Activated CD8-positive, alpha-beta T cell treated with anti-CD3 and anti-CD28 coated beads for 36 hours (primary cell): ENCODE measurements around the gene LRPPRC. TPM values are rescaled to one million over a fixed set of nuclear protein-coding genes. Genes with fewer than 3 reads are reported as not detected.

ENCODE experiments used
- ATAC-seq: fragments of 200-7000 bp; cut with Tn5 transposase; one replicate; pipeline ENCODE4 v1.10.0; 2021; ENCODE audit warnings: mild to moderate bottlenecking, moderate library complexity
- CTCF ChIA-PET: fragments of 350-600 bp; sonication (Branson Sonifier 250); formaldehyde crosslinking; loops from one replicate; lab custom pipeline; 2021; ENCODE audit warnings: antibody characterized with exemption; lab: Charles Lee
- POLR2A ChIA-PET: fragments of 350-600 bp; sonication (Branson Sonifier 250); formaldehyde crosslinking; loops from one replicate; lab custom pipeline; 2021; ENCODE audit warnings: antibody characterized with exemption; lab: Charles Lee
- DNase-seq: peaks from one replicate; pipeline ENCODE4 v3.0.0-alpha.2; 2020
- H3K27ac Mint-ChIP-seq: one replicate; pipeline ENCODE4 v1.8.0; 2021; ENCODE audit warnings: mild to moderate bottlenecking, mixed read lengths
- H3K27me3 Mint-ChIP-seq: one replicate; pipeline ENCODE4 v1.8.0; 2021; ENCODE audit warnings: mixed read lengths
- H3K36me3 Mint-ChIP-seq: one replicate; pipeline ENCODE4 v1.8.0; 2021; ENCODE audit warnings: low read depth, mixed read lengths
- H3K4me1 Mint-ChIP-seq: one replicate; pipeline ENCODE4 v1.8.0; 2021; ENCODE audit warnings: low read depth, mixed read lengths
- H3K4me3 Mint-ChIP-seq: one replicate; pipeline ENCODE4 v1.8.0; 2021; ENCODE audit warnings: mild to moderate bottlenecking, moderate library complexity, mixed read lengths
- H3K9me3 Mint-ChIP-seq: one replicate; pipeline ENCODE4 v1.8.0; 2021; ENCODE audit warnings: mixed read lengths
- CTCF ChIP-seq: fragments of 200-600 bp; IDR thresholded peaks from one replicate; pipeline ENCODE4 v1.8.0; 2022; ENCODE audit warnings: antibody characterized with exemption, mild to moderate bottlenecking
- intact Hi-C: fragments of 100-400 bp; cut with micrococcal nuclease; formaldehyde crosslinking; loops from one replicate; pipeline ENCODE4 v1.10.0; 2022
- total RNA-seq, 2 experiments: library from RNA; stranded (reverse); gene quantifications; one replicate each; pipeline ENCODE4 v1.2.3, GENCODE V29; 2021

LRPPRC gene
- total RNA-seq, 2 experiments from 2014 or later, result 207 to 225 TPM

DNA sequence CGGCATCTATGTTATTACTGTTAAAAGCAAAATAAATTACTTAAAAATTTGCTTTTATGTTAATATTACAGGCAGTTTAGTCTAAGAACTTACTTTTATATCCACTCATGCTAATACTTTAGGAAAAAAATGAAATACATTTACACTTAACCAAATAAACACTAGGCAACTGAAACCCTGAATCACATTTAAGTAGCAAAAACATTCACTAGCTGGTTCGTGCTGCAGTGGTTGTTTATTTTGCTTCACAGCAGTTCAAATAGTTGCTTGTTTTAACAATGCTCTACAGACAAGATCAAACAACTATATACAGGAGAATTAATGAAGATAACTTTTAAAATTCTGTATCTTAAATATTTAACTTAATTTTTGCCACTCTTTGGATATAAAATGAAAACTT is 96.2 kb downstream of the LRPPRC start:
- ChIA-PET CTCF (no interaction called here), POLR2A (no interaction called here)
- peaks cover 45% of the 10 kb centered on the region for H3K36me3 Mint-ChIP-seq
- no peak for ATAC-seq
- H3K27me3 Mint-ChIP-seq, result no peaks in the 10 kb centered on the region
- no peaks in the 10 kb centered on the region for H3K4me1 Mint-ChIP-seq
- H3K27ac Mint-ChIP-seq, result no peak overlapping the region
- no peaks in the 10 kb centered on the region for H3K9me3 Mint-ChIP-seq
- no peak for TF ChIP-seq CTCF
- no peak for DNase-seq
- no peak overlapping the region for H3K4me3 Mint-ChIP-seq
- intact Hi-C loops, result no loop called here

- TF ChIP-seq CTCF, result no peak
- intact Hi-C loops, result no loop called here
- ChIA-PET POLR2A (interaction anchor here (0.6 kb wide), 1 partner anchor 322 kb away, joined by 3 read pairs; no protein-coding TSS in a partner anchor), CTCF (interaction anchor here (1.3 kb wide), 1 partner anchor 39 kb away, joined by 3 read pairs; no protein-coding TSS in a partner anchor)
- ATAC-seq (no peak), DNase-seq (no peak)
- H3K27me3 Mint-ChIP-seq, result no peaks in the 10 kb centered on the region
- no peak overlapping the region for H3K27ac Mint-ChIP-seq
- peaks cover 47% of the 10 kb centered on the region for H3K36me3 Mint-ChIP-seq
- H3K4me1 Mint-ChIP-seq, result no peaks in the 10 kb centered on the region
- no peaks in the 10 kb centered on the region for H3K9me3 Mint-ChIP-seq
- no peak overlapping the region for H3K4me3 Mint-ChIP-seq
These were observed 96.9 kb downstream of the LRPPRC start for GRCh38 chr2:43898838-43899346.

- ATAC-seq (no peak), DNase-seq (no peak)
- Mint-ChIP-seq H3K4me1 (no peaks in the 10 kb centered on the region), H3K36me3 (peaks cover 51% of the 10 kb centered on the region), H3K27ac (no peak overlapping the region), H3K4me3 (no peak overlapping the region), H3K9me3 (no peaks in the 10 kb centered on the region), H3K27me3 (no peaks in the 10 kb centered on the region)
- ChIA-PET POLR2A (interaction anchor here (0.6 kb wide), 1 partner anchor 321 kb away, joined by 3 read pairs; no protein-coding TSS in a partner anchor), CTCF (interaction anchor here (0.9 to 1.3 kb wide), 2 partner anchors 40 to 42 kb away, joined by 3 read pairs; no protein-coding TSS in a partner anchor)
- no peak for TF ChIP-seq CTCF
- intact Hi-C loops, result no loop called here
These were observed 97.5 kb downstream of the LRPPRC start for GRCh38 chr2:43898134-43898837.

DNA sequence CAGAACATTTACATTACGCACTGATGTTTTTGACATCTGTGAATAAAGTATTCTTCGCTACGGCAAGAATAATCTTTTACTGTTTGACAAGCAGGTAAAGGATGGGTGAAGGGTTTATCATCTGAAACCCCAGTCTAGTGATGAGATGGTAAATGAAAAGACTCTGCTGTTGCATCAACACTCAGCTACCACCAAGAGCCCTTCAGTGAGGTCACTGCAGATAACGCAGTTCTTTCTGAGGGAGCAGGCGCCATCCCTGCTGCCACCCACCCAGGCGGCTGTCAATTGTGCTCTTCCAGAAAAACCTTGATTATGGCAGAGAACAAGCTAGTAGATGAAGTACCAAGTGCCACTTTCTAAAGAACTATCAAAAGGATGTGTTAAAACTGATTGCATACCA is 98.3 kb downstream of the LRPPRC start:
- ATAC-seq, result no peak
- ChIA-PET CTCF (interaction anchor here (0.9 to 1.3 kb wide), 2 partner anchors 41 to 43 kb away, joined by 3 read pairs; no protein-coding TSS in a partner anchor), POLR2A (interaction anchor here (0.6 kb wide), 1 partner anchor 115 kb away, joined by 4 read pairs; no protein-coding TSS in a partner anchor)
- Mint-ChIP-seq H3K4me1 (no peaks in the 10 kb centered on the region), H3K4me3 (no peak overlapping the region), H3K27ac (no peak overlapping the region), H3K36me3 (peaks cover 54% of the 10 kb centered on the region), H3K27me3 (no peaks in the 10 kb centered on the region), H3K9me3 (no peaks in the 10 kb centered on the region)
- intact Hi-C loops, result no loop called here
- DNase-seq, result no peak
- no peak for TF ChIP-seq CTCF

DNA sequence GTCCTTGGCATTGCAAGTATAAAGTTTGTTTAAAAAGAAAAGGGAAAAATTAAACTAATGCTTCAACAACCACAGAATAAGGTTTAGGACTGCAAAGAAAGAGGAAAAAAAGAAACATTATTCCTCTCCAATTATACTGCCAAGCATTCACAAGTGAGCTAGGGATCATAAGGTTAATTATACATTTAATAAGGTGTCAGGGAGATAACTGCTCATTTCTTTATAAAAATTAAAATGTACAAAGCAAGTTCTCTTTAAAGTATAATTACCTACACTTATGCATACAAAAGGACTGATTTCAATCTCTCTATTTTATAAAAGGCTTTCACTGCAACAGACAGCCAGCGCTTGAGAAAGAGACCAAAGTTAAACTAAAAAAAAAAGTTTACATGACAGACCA is 98.9 kb downstream of the LRPPRC start:
- TF ChIP-seq CTCF, result no peak
- ChIA-PET CTCF (no interaction called here), POLR2A (interaction anchor here (0.6 kb wide), 1 partner anchor 115 kb away, joined by 4 read pairs; no protein-coding TSS in a partner anchor)
- intact Hi-C loops, result no loop called here
- no peak for ATAC-seq
- Mint-ChIP-seq H3K36me3 (peaks cover 56% of the 10 kb centered on the region), H3K27ac (no peak overlapping the region), H3K4me1 (no peaks in the 10 kb centered on the region), H3K27me3 (no peaks in the 10 kb centered on the region), H3K9me3 (no peaks in the 10 kb centered on the region), H3K4me3 (no peak overlapping the region)
- no peak for DNase-seq
